ENCODE measurements around the gene AKAP6.
A peak's percentile ranks its signal among the peaks of the same experiment; 100 is the strongest.

The AKAP6 gene

DNA sequence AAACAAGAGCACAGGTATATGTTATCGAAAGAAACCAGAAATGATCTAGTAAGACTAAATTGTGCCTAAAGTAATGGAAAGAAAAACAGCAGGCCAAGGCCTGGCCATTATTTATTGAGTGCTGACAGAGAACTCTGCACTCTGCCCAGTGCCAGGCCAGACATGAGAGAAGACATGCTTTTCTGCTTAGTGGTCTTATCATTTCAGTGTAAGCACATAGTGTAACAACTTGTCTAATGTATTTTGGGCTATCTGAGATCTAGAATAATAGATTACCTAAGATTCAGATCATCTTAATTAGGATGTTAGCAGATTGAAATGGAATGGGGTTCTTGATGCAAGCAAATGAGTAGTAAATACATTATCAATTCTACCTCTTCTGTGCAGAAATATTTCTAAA, 278.3 kb downstream of the AKAP6 start:
- in situ Hi-C loops (cut with HindIII; ENCODE audit: low sequenced_read_pairs) = no loop called here
- no peak for DNase-seq (ENCODE audit: low read depth)
- H3K4me3 ChIP-seq (ENCODE audit: low read depth, low read length) = no peak overlapping the region
- TF ChIP-seq, protein P1, sequence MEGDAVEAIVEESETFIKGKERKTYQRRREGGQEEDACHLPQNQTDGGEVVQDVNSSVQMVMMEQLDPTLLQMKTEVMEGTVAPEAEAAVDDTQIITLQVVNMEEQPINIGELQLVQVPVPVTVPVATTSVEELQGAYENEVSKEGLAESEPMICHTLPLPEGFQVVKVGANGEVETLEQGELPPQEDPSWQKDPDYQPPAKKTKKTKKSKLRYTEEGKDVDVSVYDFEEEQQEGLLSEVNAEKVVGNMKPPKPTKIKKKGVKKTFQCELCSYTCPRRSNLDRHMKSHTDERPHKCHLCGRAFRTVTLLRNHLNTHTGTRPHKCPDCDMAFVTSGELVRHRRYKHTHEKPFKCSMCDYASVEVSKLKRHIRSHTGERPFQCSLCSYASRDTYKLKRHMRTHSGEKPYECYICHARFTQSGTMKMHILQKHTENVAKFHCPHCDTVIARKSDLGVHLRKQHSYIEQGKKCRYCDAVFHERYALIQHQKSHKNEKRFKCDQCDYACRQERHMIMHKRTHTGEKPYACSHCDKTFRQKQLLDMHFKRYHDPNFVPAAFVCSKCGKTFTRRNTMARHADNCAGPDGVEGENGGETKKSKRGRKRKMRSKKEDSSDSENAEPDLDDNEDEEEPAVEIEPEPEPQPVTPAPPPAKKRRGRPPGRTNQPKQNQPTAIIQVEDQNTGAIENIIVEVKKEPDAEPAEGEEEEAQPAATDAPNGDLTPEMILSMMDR (IDR thresholded peaks at IDR 0.05; ENCODE audit: low read depth, low read length, missing control alignments) = no peak

DNA sequence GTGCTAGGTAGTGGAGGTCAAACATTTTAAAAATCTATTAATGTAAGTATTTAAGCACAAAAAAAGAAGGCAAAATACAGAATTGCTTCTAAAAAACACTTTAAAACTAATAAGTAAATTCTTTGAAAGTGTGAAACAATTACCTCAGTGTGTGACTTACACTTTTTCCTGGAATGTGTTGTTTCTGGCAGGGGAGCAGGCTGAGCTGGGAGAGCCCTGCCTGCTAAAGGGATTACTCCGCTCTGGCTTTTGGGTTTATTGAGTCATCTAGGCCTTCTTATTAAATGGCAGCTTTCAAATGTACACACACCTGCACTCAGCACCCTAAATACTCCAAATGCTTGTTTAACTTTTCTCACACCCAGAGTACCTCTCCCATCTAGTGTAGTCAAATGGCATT, 279.8 kb downstream of the AKAP6 start:
- DNase-seq (ENCODE audit: low read depth) = peak; percentile 51
- TF ChIP-seq, protein P1 (IDR thresholded peaks at IDR 0.05; ENCODE audit: low read depth, low read length, missing control alignments) = no peak
- in situ Hi-C loops (cut with HindIII; ENCODE audit: low sequenced_read_pairs) = no loop called here
- H3K4me3 ChIP-seq (ENCODE audit: low read depth, low read length) = no peak overlapping the region

DNA sequence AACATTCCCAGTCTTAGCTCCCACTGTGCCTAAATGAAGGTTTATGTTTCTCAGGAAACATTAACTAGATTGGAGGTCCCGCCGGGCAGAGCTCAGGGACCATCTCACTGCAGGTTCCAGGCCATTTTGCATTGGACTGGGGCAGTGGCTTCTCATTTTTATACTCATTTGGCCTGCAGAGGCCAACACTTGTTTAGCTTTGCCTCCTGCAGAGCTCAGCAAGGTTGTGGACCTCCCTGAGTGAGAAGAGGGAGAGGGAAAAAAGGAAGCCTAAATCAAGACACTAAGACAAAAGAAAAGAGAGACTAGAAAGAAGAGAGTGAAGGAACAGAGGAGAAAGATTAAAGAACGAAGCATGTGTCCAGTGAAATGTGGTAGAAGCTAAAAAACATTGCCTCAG, 280.3 kb downstream of the AKAP6 start:
- TF ChIP-seq, protein P1 (IDR thresholded peaks at IDR 0.05; ENCODE audit: low read depth, low read length, missing control alignments) = no peak
- no peak overlapping the region for H3K4me3 ChIP-seq (ENCODE audit: low read depth, low read length)
- in situ Hi-C loops (cut with HindIII; ENCODE audit: low sequenced_read_pairs) = no loop called here
- DNase-seq (ENCODE audit: low read depth) = no peak

DNA sequence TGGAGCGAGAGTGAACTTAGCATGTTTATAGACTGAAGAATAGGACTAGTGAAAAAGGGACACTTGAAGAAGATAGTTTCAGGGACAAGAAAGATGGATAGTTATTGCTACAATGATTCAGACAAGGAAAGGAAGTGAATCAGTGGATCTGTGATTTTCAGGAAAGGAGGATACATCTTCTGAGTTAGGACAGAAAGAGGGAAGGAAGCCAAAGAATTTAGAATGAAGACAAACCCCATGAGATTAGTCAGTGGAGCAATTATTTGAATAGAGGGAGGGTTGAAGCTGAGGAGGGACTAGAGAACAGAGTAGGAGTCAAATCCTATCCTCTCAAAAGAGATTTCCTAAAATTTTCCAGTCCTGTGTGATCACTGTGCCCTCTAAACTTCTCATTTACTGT, 282.7 kb downstream of the AKAP6 start:
- TF ChIP-seq, protein P1 (IDR thresholded peaks at IDR 0.05; ENCODE audit: low read depth, low read length, missing control alignments) = no peak
- in situ Hi-C loops (cut with HindIII; ENCODE audit: low sequenced_read_pairs) = no loop called here
- no peak overlapping the region for H3K4me3 ChIP-seq (ENCODE audit: low read depth, low read length)
- DNase-seq (ENCODE audit: low read depth) = no peak

DNA sequence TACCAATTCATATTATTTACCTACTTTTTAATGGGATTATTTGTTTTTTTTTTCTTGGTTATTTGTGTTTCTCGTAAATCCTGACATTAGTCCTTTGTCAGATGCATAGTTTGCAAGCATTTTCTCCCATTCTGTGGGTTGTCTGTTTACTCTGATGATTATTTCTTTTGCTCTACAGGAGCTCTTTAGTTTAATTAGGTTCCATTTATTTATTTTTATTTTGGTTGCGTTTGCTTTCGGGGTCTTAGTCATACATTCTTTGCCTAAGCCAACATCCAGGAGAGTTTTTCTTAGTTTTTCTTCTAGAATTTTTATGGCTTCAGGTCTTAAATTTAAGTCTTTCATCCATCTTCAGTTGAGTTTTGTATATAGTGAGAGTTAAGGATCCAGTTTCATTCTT, 289.9 kb downstream of the AKAP6 start:
- in situ Hi-C loops (cut with HindIII; ENCODE audit: low sequenced_read_pairs) = no loop called here
- TF ChIP-seq, protein P1 (IDR thresholded peaks at IDR 0.05; ENCODE audit: low read depth, low read length, missing control alignments) = no peak
- H3K4me3 ChIP-seq (ENCODE audit: low read depth, low read length) = no peak overlapping the region
- DNase-seq (ENCODE audit: low read depth) = no peak

DNA sequence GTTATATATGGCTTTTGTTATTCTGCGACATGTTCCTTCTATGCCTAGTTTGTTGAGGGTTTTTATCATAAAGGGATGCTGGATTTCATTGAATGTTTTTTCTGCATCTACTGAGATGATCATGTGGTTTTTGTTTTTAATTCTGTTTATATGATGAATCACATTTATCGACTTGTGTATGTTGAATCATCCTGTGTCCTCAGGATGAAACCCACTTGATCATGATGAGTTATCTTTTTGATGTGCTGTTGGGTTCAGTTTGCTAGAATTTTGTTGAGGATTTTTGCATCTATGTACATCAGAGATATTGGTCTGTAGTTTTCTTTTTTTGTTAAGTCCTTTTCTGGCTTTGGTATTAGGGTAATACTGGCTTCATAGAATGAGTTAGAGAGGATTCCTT, 291.2 kb downstream of the AKAP6 start:
- TF ChIP-seq, protein P1 (IDR thresholded peaks at IDR 0.05; ENCODE audit: low read depth, low read length, missing control alignments) = no peak
- in situ Hi-C loops (cut with HindIII; ENCODE audit: low sequenced_read_pairs) = no loop called here
- no peak overlapping the region for H3K4me3 ChIP-seq (ENCODE audit: low read depth, low read length)
- no peak for DNase-seq (ENCODE audit: low read depth)

DNA sequence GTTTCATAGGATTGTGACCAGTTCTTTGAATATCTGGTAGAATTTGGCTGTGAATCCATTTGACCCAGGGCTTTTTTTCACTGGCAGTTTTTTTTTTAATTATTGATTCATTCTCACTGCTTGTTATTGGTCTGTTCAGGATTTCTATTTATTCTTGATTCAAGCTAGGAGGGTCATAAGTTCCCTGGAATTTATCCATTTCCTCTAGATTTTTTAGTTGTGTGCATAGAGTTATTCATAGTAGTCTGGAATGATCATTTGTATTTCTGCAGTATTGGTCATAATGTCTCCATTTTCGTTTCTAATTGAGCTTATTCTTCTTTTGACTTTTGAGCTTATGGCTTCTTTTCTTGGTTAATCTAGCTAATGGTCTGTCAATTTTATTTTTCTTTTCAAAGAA, 291.6 kb downstream of the AKAP6 start:
- TF ChIP-seq, protein P1 (IDR thresholded peaks at IDR 0.05; ENCODE audit: low read depth, low read length, missing control alignments) = no peak
- H3K4me3 ChIP-seq (ENCODE audit: low read depth, low read length) = no peak overlapping the region
- in situ Hi-C loops (cut with HindIII; ENCODE audit: low sequenced_read_pairs) = no loop called here
- DNase-seq (ENCODE audit: low read depth) = no peak
